ENCODE data around the gene MED4.

DNA sequence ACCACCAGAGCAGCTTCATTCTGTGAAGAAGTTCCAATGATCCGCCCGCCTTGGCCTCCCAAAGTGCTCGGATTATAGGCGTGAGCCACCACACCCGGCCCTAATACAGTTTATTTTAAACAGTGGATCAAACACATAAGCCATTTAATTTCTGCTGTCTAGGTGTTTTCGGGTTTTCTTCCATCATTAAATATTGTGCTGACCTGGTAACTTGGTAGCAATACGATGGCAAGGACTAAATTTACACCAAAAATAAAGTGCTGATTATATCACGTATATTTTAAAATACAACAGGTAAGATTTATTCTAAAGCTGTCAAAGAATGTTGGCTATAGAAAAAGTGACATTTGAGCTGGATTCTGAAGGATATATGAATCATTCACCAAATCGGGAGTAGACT, 1.3 kb downstream of the MED4 start:
- TF ChIP-seq, protein P1, sequence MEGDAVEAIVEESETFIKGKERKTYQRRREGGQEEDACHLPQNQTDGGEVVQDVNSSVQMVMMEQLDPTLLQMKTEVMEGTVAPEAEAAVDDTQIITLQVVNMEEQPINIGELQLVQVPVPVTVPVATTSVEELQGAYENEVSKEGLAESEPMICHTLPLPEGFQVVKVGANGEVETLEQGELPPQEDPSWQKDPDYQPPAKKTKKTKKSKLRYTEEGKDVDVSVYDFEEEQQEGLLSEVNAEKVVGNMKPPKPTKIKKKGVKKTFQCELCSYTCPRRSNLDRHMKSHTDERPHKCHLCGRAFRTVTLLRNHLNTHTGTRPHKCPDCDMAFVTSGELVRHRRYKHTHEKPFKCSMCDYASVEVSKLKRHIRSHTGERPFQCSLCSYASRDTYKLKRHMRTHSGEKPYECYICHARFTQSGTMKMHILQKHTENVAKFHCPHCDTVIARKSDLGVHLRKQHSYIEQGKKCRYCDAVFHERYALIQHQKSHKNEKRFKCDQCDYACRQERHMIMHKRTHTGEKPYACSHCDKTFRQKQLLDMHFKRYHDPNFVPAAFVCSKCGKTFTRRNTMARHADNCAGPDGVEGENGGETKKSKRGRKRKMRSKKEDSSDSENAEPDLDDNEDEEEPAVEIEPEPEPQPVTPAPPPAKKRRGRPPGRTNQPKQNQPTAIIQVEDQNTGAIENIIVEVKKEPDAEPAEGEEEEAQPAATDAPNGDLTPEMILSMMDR (IDR thresholded peaks at IDR 0.05), result no peak
- TF ChIP-seq POLR2A (IDR thresholded peaks at IDR 0.05), result no peak

Measured in testis (tissue), 2 donors.